OCI-LY3 (cell line): ENCODE measurements around the gene PHB1.

ENCODE experiments used
- H2AFZ ChIP-seq: fragments of 200-600, 300-600 bp; shearing (Covaris generic); 2 replicates; pipeline ENCODE4 v1.6.0; 2014; ENCODE audit warnings: antibody characterized with exemption, low read depth, low read length
- H3K27ac ChIP-seq: fragments of 200-600, 300-600 bp; sonication (generic); 2 replicates; pipeline ENCODE4 v1.5.1; 2014; ENCODE audit warnings: mild to moderate bottlenecking, low read length, moderate library complexity, mixed read lengths
- H3K27me3 ChIP-seq: fragments of 200-600, 300-600 bp; sonication (generic); 2 replicates; pipeline ENCODE4 v1.6.1; 2014; ENCODE audit warnings: low read depth, low read length, mixed read lengths
- H3K36me3 ChIP-seq: fragments of 200-600, 300-600 bp; sonication (generic); replicated peaks from 2 replicates; pipeline ENCODE3; 2014; ENCODE audit warnings: low read depth, low read length, mixed read lengths
- H3K4me1 ChIP-seq: fragments of 300-600, 200-600 bp; sonication (generic); 2 replicates; pipeline ENCODE4 v1.6.1; 2014; ENCODE audit warnings: low read length, mixed read lengths
- H3K4me2 ChIP-seq: fragments of 200-600, 300-600 bp; sonication (generic); 2 replicates; pipeline ENCODE4 v1.6.1; 2014; ENCODE audit warnings: low read length, mixed read lengths
- H3K4me3 ChIP-seq: fragments of 300-600, 200-600 bp; sonication (generic); 2 replicates; pipeline ENCODE4 v1.5.1; 2014; ENCODE audit warnings: antibody characterized with exemption, mild to moderate bottlenecking, low read length, moderate library complexity
- H3K79me2 ChIP-seq: fragments of 300-600, 200-600 bp; shearing (Covaris generic); 2 replicates; pipeline ENCODE4 v1.6.1; 2014; ENCODE audit warnings: mild to moderate bottlenecking, low read length, mixed read lengths
- H3K9ac ChIP-seq: fragments of 300-600, 200-600 bp; shearing (Covaris generic); 2 replicates; pipeline ENCODE4 v1.6.0; 2014; ENCODE audit warnings: mild to moderate bottlenecking, low read length, moderate library complexity
- H3K9me3 ChIP-seq: fragments of 200-600, 300-600 bp; shearing (Covaris generic); 2 replicates; pipeline ENCODE4 v1.6.1; 2014; ENCODE audit warnings: low read length, mixed read lengths; ENCODE audit not compliant: insufficient read depth
- H4K20me1 ChIP-seq: fragments of 200-600, 300-600 bp; sonication (generic); 2 replicates; pipeline ENCODE4 v1.6.1; 2016; ENCODE audit warnings: low read length, mixed read lengths; ENCODE audit not compliant: insufficient read depth
- CTCF ChIP-seq: fragments of 200-600, 300-600 bp; sonication (generic); IDR thresholded peaks from 2 replicates; pipeline ENCODE4 v1.5.1; 2014; ENCODE audit warnings: antibody characterized with exemption, low read length, low read depth
- EZH2phosphoT487 ChIP-seq: fragments of 200-600 bp; shearing (Covaris generic); IDR thresholded peaks from 2 replicates; pipeline ENCODE4 v1.6.1; 2018; ENCODE audit warnings: antibody characterized with exemption, mixed run types, low read depth

The PHB1 gene

GRCh38 chr17:49414622-49415350, at the start of gene PHB1:
Gene PHB1 (minus strand): TSS chr17:49414882. CDS start chr17:49413264, 1,618 bp downstream.
- Histone ChIP-seq H4K20me1 (no peaks in the 10 kb centered on the region), H3K9me3 (no peaks in the 10 kb centered on the region), H3K36me3 (peaks cover 26% of the 10 kb centered on the region), H3K27ac (no peak within 1 kb of the TSS), H2AFZ (peak within 1 kb of the TSS; percentile 96), H3K9ac (peak within 1 kb of the TSS; percentile 78), H3K27me3 (no peaks in the 10 kb centered on the region), H3K4me2 (peak within 1 kb of the TSS; percentile 99), H3K4me1 (peaks cover 7% of the 10 kb centered on the region), H3K4me3 (peak within 1 kb of the TSS; percentile 91), H3K79me2 (peaks cover 20% of the 10 kb centered on the region)
- TF ChIP-seq CTCF (no peak), EZH2phosphoT487 (no peak)

GRCh38 chr17:49464049-49464448, 49.4 kb upstream of the PHB1 start:
- H3K79me2 ChIP-seq, result no peaks in the 10 kb centered on the region
- peaks cover 46% of the 10 kb centered on the region for H3K27me3 ChIP-seq

GRCh38 chr17:49461580-49461979, 46.9 kb upstream of the PHB1 start:
- TF ChIP-seq CTCF, result no peak
- no peak for TF ChIP-seq EZH2phosphoT487
- H3K9ac ChIP-seq, result no peak overlapping the region
- no peaks in the 10 kb centered on the region for H3K79me2 ChIP-seq
- no peaks in the 10 kb centered on the region for H4K20me1 ChIP-seq
- no peaks in the 10 kb centered on the region for H3K36me3 ChIP-seq
- no peak overlapping the region for H2AFZ ChIP-seq
- H3K4me3 ChIP-seq, result no peak overlapping the region
- H3K27me3 ChIP-seq, result peaks cover 55% of the 10 kb centered on the region
- H3K27ac ChIP-seq, result no peak overlapping the region
- H3K9me3 ChIP-seq, result no peaks in the 10 kb centered on the region
- no peak overlapping the region for H3K4me2 ChIP-seq
- no peaks in the 10 kb centered on the region for H3K4me1 ChIP-seq

More at GRCh38 chr17:49464049-49464448, 49.4 kb upstream of the PHB1 start:
- H3K4me1 ChIP-seq, result no peaks in the 10 kb centered on the region
- no peak overlapping the region for H3K27ac ChIP-seq
- H3K36me3 ChIP-seq, result no peaks in the 10 kb centered on the region
- no peak overlapping the region for H3K4me3 ChIP-seq
- no peak overlapping the region for H3K4me2 ChIP-seq
- H3K9ac ChIP-seq, result no peak overlapping the region
- H4K20me1 ChIP-seq, result no peaks in the 10 kb centered on the region
- no peak for TF ChIP-seq EZH2phosphoT487
- TF ChIP-seq CTCF, result no peak
- H2AFZ ChIP-seq, result no peak overlapping the region
- no peaks in the 10 kb centered on the region for H3K9me3 ChIP-seq

GRCh38 chr17:49460401-49460800, 45.7 kb upstream of the PHB1 start:
- Histone ChIP-seq H3K4me3 (no peak overlapping the region), H3K4me2 (no peak overlapping the region), H3K79me2 (no peaks in the 10 kb centered on the region), H2AFZ (no peak overlapping the region), H3K9ac (no peak overlapping the region), H3K4me1 (no peaks in the 10 kb centered on the region), H3K9me3 (no peaks in the 10 kb centered on the region), H3K27me3 (peaks cover 65% of the 10 kb centered on the region), H4K20me1 (no peaks in the 10 kb centered on the region), H3K27ac (no peak overlapping the region), H3K36me3 (no peaks in the 10 kb centered on the region)
- TF ChIP-seq CTCF, result no peak
- TF ChIP-seq EZH2phosphoT487, result no peak
